Measurements from ENCODE around the gene C19orf73.
"Not testable (repeated sequence)": the region's sequence is repeated elsewhere in the genome, so short reads cannot be mapped to it uniquely, and the experiment has no call there.

Gene C19orf73

DNA sequence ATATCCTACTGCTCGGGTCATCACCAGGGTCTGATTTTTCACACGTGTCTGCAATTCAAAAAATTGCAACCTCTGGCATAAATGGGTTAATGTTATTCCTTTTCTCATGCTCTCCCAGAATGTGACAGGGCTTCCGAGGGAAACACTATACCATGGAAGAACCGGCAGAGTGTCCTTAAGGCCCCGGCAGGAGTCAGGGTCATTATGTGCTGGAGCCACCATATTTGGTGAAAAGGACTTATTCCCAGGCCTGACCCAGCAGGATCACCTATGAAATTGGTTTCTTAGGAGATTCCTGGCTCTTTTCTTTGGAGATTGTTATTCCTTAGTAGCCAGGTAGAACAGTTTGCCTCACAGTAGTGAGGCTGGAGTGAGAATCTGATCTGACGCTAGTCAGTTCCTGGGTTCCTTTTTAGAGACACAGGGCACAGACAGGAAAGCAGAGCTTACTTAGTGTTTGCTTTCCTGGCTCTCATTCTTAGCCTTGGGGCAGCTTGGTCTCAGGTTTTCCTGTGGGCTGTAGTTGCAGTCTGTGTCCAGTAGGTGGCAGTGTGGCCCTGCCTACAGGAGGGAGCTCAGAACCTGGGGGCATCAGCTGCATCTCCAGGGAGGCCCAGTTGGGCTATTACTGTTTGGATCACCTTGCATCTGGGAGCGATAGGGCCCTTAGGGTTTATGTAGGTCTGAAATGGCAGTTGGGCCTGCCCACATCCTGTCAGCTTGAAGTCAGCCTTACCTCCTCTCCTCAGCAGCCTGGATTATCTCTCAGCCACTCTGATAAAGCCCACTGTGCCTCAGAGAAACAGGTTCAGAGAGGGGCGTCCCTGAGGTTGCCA is 21.3 kb downstream of the C19orf73 start:
- peak; percentile 35 to 51 (median 46) for DNase-seq

DNA sequence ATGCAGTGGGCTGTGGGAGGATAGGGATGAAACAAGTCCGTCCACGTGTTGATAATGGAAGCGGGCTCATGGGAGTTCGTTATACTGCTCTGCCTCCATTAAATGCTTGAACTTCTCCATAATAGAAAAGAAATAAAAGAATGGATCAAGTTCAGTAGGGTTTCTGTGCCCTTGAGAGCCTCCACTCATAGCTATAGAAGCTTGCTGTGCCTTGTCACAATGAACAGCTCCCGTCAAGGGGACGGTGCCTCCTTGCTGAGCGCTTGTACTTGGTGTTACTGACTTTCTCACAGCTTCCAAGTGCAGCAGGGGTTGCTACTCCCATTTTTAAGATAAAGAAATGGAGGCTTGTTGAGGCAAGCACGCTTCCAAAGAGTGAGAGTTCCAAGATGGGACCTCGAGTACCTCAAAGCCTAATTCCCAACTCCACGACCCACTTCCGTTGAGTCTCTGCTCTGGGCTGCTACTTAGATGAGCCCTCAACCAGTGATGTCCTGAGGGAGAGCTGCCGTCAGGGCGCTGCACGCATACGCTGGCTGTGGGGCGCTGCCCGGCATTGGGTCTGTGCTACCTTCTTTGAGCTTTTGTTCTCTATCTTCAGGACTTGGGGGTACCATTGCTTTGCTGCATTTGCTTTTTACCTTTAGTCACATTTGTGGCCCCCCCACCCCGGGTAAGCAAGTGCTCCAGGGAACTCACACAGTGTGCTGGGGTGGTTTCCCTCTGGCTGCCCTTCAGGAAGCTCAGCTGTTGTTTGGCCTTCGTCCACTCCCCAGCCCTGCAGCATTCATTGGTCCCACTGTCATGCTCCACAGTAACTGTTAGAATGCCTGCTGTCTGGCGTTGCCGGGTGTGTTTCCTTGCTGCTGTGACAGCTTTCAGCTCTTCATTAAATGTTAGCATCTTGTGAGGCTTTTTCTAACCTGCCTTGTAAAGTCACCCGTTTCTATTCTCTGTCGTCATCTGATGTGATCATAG is 24.1 kb downstream of the C19orf73 start:
- no peak for DNase-seq

DNA sequence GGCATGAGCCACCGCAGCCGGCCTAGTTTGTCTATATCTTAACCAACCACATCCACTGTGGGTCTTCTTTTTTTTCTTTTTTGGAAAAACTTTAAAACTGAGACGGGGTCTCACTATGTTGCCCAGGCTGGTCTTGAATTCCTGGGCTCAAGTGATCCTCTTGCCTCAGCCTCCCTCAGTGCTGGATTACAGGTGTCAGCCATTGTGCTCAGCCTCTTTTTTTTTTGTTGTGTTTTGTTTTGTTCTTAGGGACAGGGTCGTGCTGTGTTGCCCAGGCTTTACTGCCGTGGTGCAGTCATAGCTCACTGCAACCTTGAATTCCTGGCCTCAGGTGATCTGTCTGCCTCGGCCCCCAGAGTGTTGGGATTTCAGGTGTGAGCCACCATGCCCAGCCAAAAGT is 26.3 kb downstream of the C19orf73 start:
- DNase-seq: no peak

DNA sequence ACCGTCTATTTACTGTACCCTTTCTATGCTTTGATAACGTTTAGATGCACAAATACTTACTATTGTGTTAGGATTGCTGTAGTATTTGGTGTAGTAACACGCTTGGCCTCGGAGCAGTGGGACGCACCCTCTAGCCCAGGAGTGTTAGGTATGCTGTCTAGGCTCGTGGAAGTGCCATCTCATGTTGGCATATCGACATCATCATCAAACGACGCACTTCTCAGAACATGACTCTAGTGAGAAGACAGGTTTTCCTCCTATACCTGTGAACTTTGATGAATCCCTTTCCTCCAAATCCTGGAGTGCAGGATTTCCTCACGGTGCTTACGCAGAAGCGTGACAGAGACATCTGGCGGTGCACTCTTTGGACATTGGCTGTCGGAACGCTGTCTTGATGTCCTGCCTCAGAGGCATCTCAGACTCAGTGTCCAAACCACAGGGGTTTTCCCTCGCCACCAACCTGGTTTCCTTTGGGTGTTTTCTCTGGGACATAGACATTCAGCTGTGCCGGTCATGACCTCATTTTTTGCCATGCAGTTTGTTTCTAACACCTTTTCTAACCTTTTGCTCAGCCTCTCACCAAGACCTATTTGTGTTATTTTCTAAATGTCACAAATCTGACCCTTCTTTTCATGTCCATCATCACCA is 27.4 kb downstream of the C19orf73 start:
- no peak for DNase-seq

DNA sequence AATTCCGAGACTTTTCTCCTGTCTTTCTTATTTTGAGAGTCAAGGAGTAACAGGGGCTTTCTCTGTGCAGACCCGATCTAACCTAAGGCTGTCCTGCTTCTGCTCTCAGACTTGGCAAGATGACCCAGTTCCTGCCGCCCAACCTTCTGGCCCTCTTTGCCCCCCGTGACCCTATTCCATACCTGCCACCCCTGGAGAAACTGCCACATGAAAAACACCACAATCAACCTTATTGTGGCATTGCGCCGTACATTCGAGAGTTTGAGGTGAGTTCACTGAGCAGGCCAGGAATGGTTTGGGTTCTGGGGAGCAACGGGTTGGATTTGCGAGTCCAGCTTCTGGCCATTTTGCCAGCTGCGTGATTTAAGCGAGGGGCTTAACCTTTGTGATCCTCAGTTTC is 32.6 kb downstream of the C19orf73 start:
- DNase-seq: no peak

DNA sequence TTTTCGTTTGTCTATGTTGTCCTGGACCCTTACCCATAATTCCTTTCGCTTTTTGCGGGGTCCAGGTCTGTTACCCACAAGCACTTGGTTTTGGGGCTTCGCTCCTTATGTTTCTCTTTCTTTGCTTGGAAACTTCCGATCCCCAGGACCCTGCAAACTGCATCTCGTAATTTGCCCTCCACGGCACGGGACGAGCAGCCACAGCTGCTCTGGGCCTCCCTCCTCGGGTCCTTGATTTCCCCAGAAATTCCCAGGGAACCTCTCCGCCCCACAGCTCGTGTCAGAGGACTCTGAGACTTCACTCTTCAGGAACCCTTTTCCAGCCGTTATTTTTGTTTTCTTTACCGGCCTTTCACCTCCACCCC is 33.1 kb downstream of the C19orf73 start:
- no peak for DNase-seq

DNA sequence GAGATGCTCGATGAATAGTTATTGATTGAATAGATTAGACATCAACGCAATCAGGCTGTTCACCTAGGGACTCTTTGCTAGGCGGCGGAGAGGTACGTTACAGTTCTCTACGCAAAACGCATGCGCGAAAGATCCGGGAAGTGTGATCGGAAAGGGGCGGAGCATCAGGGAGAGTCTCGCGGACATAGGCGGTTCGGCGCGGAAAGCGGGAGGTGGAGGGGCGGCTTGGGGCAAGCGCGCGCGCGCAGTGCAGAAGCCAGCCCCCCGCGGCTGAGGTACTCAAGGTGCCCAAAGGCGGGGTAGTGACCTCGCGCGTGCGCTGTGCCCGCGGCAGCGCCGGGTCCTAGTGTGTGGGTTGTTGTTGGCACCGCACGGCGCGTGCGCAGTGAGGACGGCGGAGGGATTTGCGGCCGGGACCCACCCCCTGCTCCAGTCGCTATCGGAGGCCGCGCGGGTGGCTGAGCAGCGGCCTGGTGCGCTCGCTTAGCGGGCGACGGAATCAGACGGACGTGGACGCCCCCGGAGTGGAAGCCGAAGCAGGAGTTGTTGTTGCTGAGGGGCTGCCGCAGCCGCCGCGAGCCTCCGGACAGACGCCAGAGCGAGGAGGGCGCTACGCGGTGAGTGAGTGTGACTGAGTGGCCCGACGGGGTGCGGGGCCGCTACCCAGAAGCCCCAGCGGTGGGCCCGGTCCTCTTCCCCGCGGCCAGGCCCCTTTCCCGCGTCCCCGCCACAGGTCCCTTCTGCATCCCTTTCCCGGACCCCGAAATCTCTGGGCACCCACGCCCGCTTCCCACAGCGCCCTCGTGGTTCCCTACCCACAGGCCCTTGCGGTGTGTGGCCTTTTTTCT is 33.7 kb downstream of the C19orf73 start, which contains the start of gene SNRNP70:
SNRNP70 (plus strand) TSS at position 432 of the 848 bp plus-strand sequence. CDS start 964 bp downstream, outside the sequence.
- DNase-seq: peak; percentile 97 to 99 (median 98)

DNA sequence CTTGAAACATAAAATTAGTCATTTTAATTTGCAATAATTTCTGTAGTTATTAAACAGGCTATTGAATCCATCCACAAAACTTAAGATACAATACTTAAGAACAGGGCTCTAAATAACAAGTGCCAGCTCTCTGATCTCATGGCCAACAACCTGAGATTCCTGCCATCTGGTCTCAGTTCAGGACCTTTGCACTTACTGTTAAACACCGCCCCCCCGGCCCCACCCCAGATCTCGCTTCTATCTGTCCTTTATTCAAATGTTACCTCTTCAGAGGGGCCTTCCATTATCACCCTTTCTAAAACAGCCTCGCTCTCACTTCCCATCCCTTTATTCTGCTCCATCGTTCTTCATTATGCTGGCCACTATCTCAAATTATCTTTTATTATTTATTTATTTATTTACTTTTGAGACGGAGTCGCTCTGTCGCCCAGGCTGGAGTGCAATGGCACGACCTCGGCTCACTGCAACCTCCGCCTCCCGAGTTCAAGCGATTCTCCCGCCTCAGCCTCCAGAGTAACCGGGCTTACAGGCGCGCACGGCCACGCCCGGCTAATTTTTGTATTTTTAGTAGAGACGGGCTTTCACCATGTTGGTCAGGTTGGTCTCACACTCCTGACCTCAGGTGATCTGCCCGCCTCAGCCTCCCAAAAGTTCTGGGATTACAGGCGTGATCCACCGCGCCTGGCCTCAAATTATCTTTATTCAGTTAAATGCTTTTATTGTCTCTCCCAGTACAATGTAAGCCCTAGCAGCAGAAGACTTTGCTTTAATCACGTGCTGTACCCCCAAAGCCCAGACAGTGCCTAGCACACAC is 34.5 kb downstream of the C19orf73 start:
- no peak for DNase-seq

DNA sequence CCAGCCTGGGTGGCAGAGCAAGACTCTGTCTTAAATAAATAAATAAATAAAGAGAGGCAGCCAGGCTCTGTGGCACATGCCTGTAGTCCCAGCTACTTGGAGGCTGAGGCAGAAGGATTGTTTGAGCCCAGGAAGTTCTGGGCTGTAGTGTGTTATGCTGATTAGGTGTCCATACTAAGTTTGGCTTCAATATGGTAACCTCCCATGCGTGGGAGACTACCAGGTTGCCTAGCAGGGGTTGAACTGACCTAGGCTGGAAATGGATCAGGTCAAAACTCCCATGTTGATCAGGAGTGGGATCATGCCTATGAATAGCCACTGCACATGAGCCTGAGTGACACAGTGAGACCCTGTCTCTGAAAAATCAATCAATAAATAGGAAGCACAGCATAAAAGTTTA is 37.7 kb downstream of the C19orf73 start:
- no peak for DNase-seq

DNA sequence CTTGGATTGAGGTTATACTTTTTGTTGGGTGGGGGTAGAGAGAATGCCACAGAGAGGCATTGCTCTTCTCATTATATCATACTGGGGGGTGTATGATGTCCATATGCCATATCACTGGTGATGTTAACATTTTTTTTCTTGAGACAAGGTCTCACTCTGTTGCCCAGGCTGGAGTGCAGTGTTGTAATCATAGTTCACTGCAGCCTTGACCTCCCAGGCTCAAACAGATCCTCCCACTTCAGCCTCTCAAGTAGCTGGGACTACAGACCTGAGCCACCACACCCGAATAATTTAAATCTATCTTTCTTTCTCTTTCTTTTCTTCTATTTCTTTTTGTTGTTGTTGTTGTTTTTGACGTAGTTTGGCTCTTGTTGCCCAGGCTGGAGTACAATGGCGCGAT is 38.6 kb downstream of the C19orf73 start:
- DNase-seq: no peak

DNA sequence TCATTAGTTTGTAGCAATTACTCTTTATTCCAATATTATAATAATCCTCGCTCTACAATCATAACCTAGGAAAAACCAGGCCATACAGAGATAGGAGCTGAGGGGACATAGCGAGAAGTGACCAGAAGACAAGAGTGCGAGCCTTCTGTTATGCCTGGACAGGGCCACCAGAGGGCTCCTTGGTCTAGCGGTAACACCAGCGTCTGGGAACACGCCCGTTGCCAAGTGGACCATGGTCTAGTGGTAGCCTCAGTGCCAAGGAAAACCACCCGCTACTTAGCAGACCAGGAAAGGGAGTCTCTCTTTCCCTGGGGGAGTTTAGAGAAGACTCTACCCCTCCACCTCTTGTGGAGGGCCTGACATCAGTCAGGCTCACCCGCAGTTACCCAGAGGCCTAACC is 44.1 kb downstream of the C19orf73 start:
- not testable (repeated sequence) for DNase-seq

DNA sequence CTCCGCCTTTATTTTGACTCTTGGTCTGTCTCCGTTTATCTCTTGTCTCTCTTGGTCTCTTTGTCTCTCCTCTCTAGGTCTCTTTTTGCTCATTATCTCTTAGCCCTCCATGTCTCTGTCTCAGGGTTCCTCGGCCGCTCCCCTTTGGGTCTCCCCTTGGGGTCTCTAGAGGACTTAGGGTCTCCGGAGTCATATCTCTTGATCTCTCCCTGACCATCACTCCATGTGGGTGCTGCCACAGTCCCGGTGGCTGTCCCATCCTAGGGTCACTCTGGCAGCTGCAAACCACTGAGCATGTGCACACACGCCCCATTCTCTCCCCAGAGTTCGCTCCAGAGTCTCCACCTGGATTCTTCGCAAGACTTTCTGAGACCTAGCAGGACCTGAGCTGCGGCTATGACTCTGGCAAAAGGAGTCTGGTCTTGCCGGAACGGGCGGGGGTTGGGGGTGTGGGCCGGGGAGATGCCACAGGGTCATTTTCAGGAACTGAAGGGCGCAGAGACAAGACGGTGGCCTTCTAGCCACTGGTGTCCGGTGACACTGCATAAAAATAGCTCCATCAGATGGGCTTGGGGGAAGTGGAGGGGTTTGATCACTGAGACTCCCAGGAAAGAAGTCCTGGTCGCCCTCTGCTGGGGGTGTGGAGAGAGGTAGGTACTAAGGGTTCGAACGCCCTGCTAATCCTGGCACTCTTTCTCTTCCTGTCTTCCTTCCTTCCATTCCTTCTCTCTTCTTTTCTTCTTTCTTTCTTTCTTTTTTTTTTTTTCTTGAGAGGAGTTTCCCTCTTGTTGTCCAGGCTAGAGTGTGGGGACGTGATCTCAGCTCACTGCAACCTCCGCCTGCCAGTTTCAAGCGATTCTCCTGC is 45.2 kb downstream of the C19orf73 start:
- no peak for DNase-seq

DNA sequence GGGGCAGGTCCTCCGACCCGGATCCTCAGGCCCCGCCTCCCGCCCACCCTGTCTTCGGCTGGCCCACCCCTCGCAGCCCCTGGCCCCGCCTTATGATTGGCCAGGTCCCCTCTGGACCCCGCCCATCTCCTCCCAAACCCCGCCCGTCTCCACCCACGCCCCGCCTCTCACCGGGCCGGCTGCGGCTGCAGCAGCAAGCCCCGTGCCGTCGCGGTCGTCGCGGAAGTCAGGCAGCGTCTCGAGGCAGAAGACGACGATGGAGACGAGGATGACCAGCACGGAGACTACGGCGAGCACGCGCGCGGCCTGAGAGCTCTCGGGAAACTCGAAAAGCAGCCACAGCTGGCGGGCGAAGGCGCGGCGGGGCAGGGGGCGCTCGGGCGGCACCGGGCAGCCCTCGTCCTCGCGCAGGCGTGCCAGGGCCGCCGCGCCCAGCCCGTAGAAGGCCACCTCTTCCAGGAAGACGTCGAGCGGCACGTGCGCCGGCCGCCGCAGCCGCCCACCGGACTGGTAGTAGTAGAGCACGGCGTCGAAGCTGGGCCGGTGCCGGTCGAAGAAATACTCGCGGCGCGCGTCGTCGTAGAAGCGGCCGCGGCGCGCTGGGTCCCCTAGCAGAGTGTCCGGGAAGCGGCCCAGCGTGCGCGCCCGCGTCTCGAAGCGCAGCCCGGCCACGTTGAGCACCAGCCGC is 46.9 kb downstream of the C19orf73 start:
- DNase-seq: no peak

DNA sequence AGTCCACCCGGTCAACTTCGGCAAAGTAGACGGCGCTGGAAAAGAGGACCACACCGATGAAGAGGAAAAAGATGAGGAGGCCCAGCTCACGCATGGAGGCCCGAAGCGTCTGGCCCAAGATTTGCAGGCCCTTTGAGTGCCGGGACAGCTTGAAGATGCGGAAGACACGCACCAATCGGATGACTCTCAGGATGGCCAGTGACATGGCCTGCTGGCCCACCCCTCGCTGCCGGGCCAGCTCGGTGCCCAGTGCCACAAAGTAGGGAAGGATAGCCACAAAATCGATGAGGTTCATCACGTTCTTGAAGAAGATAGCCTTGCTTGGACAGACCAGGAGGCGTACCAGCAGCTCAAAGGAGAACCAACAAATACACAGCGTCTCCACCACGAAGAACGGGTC is 48.5 kb downstream of the C19orf73 start:
- DNase-seq: no peak

DNA sequence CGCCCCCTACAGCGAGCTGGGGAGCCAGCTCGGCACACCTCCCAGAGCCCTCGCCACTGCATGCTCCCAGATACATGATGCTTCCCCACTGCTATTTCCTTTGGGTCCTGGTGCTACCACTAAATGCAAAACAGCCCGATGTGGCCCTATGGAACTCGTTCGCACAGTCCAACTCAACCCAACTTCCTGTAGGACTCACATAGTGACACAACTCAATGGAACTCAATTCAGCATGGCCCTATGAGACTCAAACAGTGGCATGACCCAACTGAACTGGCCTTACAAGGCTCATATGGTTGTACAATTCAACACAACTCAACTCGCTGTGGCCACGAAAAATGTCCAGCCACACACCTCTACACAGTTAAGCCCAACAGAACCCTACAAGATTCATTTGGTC is 49.9 kb downstream of the C19orf73 start:
- no peak for DNase-seq
